Heart left ventricle (tissue), 13 donors: Measurements from ENCODE around the gene LCE1D.

Experiments
- POLR2A ChIP-seq, 2 donors: fragments of 450-650 bp; IDR thresholded peaks; one replicate each; pipeline ENCODE4 v1.6.1; 2017; ENCODE audit warnings: antibody characterized with exemption in 2 of 2, mild to moderate bottlenecking in 2 of 2, moderate library complexity in 2 of 2
- TF ChIP-seq, protein P1 (sequence below), 12 donors: fragments of 200-600 bp; sonication (generic) in 4 of 12; IDR thresholded peaks; one replicate each; pipeline versions ENCODE4 v1.5.0 to v1.8.0; 2018 to 2022; ENCODE audit warnings: antibody characterized with exemption in 12 of 12, mild to moderate bottlenecking in 5 of 12
- donor health status: ischemic (EF 13 %, LVEDD 7.1; RV severe dilation, severe dysfunction).
- donor health status: DM: no; HTN: yes; CAD: no.
- donor health status: DM: no; HTN: no; CAD: no.
- donor health status: ischemic (EF 25% LVEDD 6.9; RV normal size, moderate dysfunction).
- donor health status: ischemic (EF 25% LVEDD 5.7; RV mildly dilated, moderate dysfunction).
- donor health status: ischemic (EF 35%, LVEDD 5.7; RV mildly dilated, moderate dysfunction).
- donor health status: nonischemic (EF 11% LVEDD 7.7; RV severe dilation, severe dysfunction).
- donor health status: DM: yes; HTN: yes; CAD: no.
- donor health status: PGD.
- donor health status: ischemic (EF 29% LVEDD 5.4; RV normal size, mild dysfunction).
- donor health status: nonischemic (EF 23%, LVEDD 6.1; RV moderate dilation, normal function).

DNA sequence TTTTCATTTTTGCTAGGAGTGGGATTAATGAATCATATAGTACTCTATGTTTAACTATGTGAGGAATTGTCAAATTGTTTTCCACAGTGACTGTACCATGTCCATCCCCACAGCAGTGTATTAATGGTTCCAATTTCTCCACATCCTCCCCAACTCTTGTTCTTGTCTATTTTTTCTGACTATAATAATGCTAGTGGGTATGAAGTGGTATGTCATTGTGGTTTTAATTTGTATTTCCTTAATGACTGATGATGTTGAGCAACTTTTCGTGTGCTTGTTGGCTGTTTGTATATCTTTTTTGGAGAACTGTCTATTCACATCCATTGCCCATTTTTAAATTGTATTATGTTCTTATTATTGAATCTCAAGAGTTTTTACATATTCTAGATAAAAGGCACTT is 48.7 kb upstream of the LCE1D start:
- TF ChIP-seq, protein P1, sequence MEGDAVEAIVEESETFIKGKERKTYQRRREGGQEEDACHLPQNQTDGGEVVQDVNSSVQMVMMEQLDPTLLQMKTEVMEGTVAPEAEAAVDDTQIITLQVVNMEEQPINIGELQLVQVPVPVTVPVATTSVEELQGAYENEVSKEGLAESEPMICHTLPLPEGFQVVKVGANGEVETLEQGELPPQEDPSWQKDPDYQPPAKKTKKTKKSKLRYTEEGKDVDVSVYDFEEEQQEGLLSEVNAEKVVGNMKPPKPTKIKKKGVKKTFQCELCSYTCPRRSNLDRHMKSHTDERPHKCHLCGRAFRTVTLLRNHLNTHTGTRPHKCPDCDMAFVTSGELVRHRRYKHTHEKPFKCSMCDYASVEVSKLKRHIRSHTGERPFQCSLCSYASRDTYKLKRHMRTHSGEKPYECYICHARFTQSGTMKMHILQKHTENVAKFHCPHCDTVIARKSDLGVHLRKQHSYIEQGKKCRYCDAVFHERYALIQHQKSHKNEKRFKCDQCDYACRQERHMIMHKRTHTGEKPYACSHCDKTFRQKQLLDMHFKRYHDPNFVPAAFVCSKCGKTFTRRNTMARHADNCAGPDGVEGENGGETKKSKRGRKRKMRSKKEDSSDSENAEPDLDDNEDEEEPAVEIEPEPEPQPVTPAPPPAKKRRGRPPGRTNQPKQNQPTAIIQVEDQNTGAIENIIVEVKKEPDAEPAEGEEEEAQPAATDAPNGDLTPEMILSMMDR (IDR thresholded peaks at IDR 0.05), result no peak
- TF ChIP-seq POLR2A (IDR thresholded peaks at IDR 0.05), result no peak
